Measurements from ENCODE around the gene TXLNB.

Gene TXLNB

GRCh38 chr6:139262519-139263300, 29.1 kb downstream of the TXLNB start:
- DNase-seq (ENCODE audit: low read depth) = no peak
- no peak overlapping the region for H3K4me3 ChIP-seq (ENCODE audit: low read length)
- TF ChIP-seq, protein P1, sequence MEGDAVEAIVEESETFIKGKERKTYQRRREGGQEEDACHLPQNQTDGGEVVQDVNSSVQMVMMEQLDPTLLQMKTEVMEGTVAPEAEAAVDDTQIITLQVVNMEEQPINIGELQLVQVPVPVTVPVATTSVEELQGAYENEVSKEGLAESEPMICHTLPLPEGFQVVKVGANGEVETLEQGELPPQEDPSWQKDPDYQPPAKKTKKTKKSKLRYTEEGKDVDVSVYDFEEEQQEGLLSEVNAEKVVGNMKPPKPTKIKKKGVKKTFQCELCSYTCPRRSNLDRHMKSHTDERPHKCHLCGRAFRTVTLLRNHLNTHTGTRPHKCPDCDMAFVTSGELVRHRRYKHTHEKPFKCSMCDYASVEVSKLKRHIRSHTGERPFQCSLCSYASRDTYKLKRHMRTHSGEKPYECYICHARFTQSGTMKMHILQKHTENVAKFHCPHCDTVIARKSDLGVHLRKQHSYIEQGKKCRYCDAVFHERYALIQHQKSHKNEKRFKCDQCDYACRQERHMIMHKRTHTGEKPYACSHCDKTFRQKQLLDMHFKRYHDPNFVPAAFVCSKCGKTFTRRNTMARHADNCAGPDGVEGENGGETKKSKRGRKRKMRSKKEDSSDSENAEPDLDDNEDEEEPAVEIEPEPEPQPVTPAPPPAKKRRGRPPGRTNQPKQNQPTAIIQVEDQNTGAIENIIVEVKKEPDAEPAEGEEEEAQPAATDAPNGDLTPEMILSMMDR (conservative IDR thresholded peaks at IDR 0.05; ENCODE audit: low read length) = no peak

GRCh38 chr6:139257821-139258398, 33.9 kb downstream of the TXLNB start:
- DNase-seq (ENCODE audit: low read depth) = no peak
- TF ChIP-seq, protein P1 (conservative IDR thresholded peaks at IDR 0.05; ENCODE audit: low read length) = no peak
- no peak overlapping the region for H3K4me3 ChIP-seq (ENCODE audit: low read length)

DNA sequence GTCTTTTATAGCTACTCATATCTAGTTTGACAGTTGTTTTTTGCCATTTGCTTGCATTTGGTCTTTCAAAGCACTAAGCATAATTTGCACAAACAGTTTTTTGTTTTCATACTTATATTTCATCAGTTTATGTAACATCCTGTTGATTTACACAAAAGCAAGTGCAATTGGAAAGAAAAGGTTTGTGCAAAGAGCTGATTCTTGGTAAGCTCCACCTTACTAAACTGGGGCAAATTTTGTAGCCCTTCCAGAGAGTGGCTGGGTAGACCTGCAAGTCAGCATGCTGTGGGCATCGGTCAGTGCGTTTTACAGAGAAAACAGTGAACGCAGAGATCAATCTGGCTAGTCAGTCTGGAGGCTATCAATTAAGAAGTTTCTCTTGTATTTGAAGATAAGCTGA, 34.5 kb downstream of the TXLNB start:
- DNase-seq (ENCODE audit: low read depth) = no peak
- TF ChIP-seq, protein P1 (conservative IDR thresholded peaks at IDR 0.05; ENCODE audit: low read length) = no peak
- no peak overlapping the region for H3K4me3 ChIP-seq (ENCODE audit: low read length)

GRCh38 chr6:139256087-139256486, 35.7 kb downstream of the TXLNB start:
- peak; percentile 89 for DNase-seq (ENCODE audit: low read depth)
- TF ChIP-seq, protein P1 (conservative IDR thresholded peaks at IDR 0.05; ENCODE audit: low read length) = no peak
- no peak overlapping the region for H3K4me3 ChIP-seq (ENCODE audit: low read length)

- TF ChIP-seq, protein P1 (conservative IDR thresholded peaks at IDR 0.05; ENCODE audit: low read length) = no peak
- H3K4me3 ChIP-seq (ENCODE audit: low read length) = no peak overlapping the region
- no peak for DNase-seq (ENCODE audit: low read depth)
Observed at GRCh38 chr6:139254196-139254595, 37.6 kb downstream of the TXLNB start.

- TF ChIP-seq, protein P1 (conservative IDR thresholded peaks at IDR 0.05; ENCODE audit: low read length) = no peak
- no peak overlapping the region for H3K4me3 ChIP-seq (ENCODE audit: low read length)
Observed at GRCh38 chr6:139253656-139254055, 38.1 kb downstream of the TXLNB start.

More at GRCh38 chr6:139253656-139254055, 38.1 kb downstream of the TXLNB start:
- no peak for DNase-seq (ENCODE audit: low read depth)

Measured in AG10803 (cell line).